Stimulated activated CD4-positive, alpha-beta T cell treated with anti-CD3 and anti-CD28 coated beads, TNF-alpha, amount 100 ng/mL, for 48 hours (primary cell): ENCODE results near the gene FAM124B.
"Not testable (repeated sequence)": the region's sequence is repeated elsewhere in the genome, so short reads cannot be mapped to it uniquely, and the experiment has no call there.

Source experiments
- DNase-seq, 3 donors: peaks; one replicate each; pipeline ENCODE4 v3.0.0-alpha.2; 2020; ENCODE audit warnings: low read depth in 3 of 3

FAM124B gene

DNA sequence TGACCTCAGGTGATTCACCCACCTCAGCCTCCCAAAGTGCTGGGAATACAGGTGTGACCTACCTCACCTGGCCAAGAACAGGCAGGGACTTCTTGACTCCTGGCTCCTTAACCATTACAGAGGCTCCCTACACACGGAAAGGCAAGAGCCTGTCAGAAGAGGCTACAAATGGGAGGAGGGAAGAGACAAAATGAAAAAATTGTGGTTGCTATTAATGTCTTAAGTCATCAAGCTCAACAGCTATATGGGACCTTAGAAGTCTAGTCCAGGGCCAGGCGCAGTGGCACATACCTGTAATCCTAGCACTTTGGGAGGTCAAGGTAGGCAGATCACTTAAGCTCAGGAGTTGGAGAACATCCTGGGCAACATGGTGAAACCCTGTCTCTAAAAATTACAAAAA, 11.5 kb upstream of the FAM124B start:
- no peak for DNase-seq

DNA sequence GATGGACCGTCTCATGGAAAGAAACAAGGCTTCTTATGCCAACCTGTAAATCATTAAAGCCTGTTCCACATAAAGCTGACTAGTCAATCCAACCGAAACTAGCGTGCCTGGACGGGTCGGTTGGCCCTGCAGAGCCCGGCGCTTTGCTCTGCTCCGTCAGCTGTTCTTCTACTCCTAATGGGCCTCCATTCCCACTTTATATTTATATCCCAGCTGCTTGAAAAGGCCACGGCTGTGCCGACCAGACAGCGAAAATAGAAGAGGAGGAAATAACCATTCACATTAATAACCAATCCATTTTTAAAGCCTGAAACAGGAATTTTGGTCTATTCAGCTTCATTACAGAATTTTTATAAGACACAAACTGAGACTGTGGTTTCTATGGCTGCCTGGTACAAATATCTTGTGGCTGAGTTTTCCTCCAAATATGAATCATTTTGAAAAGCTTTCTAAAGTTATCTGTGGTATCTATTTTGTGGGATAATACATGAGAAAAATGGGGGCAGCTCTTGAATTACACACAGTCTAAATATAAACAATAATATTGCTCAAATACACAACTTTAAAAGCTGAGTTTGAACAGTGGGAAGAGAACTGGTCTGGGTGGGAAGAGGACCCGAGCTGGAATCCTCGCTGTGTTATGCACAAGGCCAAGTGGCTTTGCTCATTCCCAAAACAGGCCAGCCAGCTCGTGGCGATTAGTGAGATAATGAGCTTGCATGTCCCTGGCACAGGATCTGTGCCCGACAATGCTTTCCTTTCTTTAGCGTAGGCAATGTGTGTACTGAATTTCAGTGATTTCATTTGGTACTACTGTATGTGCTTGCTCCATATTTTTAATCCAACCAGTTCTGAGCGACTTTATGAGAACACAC, 10.5 kb upstream of the FAM124B start:
- no peak for DNase-seq

DNA sequence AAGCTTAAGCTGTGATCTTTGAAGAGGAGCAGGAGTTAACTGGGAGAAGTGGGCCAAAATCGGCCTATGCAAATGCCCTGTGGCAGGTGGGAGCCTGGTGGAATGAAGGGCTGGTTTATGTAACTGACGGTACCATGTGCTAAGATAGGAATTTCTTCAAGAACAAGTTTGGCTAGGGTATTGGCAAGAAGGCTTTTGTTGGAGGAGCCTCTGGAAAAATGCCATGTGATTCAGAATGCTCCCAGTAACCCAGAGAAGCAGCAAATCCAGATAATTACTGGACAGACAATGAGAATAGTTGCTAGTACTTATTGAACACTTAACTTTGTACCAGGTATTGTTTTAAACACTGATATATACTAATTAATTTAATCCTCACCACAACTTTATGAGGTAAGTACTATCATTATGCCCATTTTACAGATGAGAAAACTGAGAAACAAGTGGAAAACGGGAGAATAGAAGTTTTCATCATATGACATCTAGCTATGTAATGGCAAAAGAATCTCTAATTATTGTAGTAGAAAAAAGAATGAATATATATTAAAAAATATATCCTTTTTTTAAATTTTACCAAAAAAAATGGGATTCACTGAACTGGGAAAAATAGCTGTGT, 9.1 kb upstream of the FAM124B start:
- DNase-seq, result no peak

DNA sequence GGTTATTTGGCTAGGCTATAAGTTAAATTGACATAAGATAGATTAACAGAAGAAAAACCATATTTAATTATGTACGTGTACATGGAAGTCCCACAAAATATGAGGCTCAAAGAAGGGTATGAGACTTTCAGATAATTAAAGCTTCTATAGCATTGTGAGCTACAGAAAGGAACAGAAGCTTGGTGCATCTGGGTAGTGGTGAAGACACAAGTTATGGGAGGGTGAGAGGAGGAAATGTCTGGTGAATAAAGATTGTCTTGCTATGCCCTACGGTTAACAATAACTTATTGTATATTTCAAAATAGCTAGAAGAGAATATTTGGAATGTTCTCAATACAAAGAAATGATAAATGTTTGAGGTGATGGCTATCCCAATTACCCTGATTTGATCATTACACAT, 6.8 kb upstream of the FAM124B start:
- no peak for DNase-seq

DNA sequence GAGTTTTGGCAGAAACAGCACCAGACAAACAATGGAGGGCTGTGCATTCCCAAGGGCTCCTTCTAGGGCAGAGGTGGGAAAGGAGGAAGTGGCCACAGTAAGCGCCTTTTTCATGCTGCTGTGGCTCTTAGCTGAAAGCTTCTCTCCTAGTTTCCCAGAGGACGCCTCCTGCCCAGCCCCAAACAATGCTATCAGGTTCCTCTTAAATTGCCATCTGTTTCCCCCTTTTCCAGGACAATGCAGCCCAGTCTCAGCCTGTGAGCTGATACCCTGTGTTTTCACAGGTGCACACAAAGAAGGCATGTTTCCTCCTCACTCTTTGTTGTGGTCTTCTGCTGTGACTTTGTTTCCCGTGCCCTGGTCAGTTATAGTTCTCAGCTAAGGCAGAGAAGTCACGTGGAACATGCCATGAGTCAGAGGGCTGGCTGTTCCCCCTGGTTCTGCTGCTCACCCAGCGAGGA, 5.4 kb upstream of the FAM124B start:
- DNase-seq, result no peak

DNA sequence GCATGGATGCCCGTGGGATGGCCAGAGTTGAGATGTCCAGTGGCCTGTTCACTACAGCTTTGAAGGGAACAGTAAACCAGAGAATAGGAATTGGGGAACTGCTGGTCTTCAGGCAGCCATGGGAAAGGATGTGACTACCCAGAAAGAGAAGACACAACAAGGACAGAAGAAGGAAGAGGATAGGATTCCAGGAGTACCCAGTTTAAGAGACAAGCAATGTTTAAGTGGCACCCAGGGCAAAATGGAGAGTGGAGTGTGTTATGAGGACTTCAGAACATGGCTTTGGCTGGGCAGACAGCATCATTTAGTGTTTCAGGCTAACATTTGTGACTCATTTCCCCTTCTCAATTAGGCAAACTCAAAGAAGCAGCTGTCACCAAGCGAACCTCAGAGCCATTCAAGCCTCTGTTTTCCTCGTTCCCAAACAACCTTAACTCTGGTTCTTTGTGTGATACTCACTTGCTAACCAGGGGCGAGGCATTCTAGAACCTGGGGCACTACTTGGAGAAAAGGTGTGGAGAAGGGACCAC, 4.0 kb upstream of the FAM124B start:
- DNase-seq, result no peak

DNA sequence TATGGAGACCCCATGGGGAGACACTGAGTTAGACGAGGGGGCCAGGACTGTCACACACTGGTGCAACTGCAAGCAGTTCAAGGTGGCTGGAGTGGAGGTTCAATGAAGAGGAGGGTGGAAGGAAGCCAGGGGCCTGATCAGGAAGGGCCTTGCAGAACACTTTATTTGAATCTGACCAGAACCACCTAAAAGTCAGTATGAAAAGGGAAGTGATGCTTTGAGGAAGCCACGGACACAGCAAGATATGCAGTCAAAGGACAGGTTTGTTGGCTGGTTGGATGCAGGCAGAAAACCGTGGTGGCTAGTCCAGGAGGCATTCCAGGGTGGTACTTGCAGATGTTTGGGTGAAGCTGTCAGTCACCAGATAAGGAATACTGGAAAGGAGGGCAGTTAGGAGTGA, 3.5 kb upstream of the FAM124B start:
- no peak for DNase-seq

DNA sequence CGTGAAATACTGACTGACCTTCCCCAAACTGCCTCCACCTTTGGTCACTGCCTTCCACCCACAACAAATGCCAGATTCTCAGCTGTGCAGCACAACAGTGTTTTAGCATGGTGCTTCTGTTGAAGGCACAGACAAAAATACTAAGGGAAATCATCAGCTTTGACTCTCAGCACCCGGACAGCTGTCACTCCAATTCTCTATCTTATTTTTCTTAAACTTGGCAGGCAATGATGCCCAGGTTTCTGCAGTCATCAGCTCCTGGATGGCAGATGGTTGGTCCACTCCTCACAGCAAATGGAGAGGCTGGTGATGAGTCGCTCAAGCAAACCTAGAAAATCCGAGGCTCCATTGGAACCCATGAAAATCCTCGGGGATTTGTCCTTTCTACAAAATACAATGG, 2.9 kb upstream of the FAM124B start:
- DNase-seq, result no peak

DNA sequence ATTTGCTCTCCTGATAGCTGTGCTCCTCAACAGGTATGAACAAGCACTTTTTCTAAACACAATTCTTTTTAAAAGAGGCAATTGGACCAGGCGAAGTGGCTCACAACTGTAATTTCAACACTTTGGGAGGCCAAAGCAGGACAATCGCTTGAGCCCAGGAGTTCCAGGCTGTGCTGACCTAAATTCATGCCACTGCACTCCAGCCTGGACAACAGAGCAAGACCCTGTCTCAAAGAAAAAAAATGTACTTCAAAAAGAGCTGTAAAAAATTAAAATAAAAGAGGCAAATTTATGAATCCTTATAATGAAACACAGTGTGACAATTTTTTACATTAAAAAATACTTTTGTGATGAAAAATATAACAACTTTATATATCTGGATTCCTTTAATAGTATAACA, 1.8 kb upstream of the FAM124B start:
- no peak for DNase-seq

DNA sequence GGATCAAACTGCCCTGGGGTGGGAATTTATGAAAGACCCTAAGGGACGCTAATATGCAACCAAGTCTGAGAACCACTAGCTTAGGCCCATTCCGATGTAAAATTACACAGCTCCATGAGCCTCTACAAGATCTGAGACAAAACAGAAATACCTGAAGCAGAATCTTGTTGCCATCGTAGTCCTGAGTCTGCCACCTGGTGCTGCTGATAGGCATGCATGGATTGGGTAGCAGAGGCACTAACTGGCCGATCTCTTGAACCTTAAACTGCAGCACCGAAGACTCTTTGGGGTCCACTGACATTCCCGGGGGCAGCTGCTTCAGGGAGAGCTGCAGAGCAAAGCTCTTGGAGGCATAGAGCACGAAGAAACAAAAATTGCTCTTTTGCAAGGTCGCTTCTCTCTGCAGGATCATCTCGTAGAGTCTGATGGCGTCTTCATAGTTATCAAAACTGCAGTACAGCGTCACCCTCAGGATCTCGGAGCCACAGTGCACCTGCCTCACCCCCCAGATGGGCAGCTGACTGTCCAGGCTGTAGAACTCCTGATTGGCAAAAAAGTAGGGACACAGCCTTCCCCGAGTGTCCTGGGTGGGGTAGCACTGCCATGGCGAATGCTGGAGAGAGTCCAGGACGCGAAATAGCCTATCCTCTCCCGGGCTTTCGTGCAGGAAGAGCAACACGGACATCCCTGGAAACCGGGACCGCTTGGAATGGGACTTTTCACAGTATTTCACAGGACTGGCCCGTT, 848 bp downstream of the FAM124B start:
- DNase-seq, result no peak

DNA sequence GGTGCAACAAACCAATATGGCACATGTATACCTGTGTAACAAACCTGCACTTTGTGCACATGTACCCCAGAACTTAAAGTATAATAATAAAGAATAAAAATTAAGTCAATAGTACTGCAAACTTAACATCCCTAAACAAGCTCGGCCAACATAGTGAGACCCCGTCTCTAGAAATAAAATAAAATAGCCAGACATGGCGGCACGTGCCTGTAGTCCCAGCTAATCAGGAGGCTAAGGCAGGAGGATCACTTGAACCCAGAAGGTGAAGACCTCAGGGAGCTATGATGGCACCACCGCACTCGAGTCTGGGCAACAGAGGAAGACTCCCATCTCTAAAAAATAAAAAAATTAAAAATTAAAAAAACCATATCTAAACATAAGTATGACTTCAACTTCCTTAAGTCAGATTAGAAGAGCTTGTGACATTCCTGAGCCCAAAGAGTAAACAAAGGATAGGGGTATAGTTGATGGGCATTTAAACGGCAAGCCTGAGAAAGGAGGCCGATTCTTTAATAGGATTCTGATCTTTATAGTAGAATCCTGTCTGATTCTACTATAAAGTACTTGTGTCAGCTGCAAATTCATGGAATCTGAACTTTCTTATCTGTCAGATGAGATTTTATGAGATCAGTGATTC, 1.6 kb downstream of the FAM124B start:
- DNase-seq, result no peak

DNA sequence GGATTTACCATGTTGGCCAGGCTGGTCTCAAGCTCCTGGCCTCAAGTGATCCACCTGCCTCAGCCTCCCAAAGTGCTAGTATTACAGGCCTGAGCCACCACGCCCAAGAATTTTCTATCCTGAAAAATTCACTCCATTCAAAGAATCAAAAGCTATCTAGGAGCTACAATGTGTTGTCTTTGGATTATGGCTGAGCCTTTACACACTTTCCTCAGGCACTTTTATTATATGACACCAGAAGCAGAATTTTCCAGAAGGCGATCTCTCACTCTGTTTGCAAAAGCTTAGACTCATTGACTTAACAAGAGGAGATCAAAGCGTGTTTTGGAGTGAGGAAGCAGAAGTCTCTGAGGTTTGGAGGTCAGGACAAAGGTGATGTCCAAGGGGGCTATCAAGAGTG, 3.6 kb downstream of the FAM124B start:
- DNase-seq, result no peak

DNA sequence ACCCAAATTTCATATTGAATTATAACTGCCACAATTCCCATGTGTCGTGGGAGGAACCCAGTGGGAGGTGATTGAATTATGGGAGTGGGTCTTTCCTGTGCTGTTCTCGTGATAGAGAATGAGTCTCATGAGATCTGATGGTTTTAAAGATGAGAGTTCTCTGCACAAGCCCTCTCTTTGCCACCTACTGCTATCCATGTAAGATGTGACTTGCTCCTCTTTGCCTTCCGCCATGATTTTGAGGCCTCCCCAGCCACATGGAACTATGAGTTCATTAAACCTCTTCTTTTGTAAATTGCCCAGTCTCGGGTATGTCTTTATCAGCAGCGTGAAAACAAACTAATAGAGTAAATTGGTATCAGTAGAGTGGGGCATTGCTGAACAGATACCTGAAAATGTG, 4.8 kb downstream of the FAM124B start:
- DNase-seq, result not testable (repeated sequence)

DNA sequence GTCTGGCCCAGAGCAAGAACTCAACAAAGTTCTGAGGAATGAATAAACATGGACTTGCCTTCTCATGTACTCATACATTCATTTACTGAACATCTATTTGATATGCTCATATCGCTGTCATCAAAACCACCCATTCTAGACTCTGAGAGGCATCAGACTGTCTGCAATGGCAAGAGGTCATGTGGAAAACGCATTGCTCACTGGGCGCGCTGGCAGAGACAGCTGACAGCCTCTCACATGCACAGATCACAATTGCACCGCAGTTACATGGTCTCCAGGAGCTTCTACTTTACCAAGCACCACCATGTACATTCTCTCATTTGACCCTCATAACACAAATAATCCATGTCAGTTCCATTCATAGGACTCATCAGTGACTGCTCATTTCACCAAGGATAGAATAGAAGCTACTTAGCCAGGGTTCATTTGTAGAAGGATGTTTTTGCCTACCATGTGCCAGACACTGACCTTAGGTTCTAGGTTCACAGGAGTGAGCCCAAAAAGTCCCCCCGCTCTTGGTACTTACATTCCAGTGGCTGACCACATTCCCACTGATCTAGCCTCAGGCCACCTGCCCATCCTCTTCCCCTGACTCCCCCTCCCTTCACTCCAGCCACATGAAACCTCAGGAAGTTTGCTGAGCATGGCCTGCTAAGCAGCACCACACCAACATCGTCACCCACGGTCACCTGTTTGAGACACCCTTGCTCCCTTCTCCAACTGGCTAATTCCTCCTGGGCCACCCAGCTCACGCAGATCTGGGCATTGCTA, 6.1 kb downstream of the FAM124B start:
- no peak for DNase-seq

DNA sequence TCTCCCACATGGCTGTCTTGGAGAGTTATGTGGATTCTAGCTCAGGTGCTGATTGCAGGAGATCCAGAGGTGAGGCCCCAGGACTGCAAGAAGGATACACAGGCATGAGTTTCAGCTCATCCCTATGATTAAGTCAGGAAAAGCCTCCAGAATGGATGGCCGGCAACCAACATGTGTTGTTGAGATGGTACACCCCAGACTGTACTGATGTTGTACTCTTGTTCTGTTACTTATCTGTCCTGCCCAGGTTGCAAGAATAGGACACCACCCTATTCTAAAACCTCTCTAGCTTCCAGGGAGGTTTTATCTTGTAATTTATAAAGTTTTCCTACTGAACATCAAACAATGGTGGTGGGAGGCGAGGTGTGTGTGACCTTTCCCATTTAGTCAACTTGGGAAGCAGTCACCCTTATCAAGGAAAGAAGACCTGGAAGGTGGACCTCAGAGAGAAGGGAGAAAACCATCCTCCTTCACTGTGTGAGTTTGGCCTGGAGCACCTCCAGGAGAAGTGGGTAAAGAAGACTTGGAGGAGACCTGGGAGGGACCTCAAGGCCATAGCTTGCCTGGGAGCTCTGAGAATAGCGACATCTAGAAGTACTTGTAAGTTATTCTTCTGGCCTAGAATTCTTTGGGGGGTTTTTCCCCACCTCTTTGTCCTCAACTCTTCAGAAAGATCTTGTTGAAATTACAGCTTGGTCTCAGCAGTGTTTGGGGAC, 8.6 kb downstream of the FAM124B start:
- no peak for DNase-seq

DNA sequence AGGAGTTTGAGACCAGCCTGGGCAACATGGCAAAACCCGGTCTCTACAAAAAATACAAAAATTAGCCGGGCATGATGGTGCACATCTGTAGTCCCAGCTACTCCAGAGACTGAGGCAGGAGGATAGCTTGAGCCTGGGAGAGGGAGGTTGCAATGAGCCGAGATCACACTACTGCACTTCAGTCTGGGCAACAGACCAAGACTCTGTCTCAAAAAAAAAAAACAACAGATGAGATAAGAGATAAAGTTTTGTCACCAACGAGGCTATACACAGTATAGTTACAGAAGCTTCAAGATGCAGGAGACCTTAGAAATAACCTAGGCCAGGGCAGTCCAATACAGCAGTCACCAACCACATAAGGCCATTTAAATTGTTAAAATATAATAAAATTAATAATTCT, 9.4 kb downstream of the FAM124B start:
- no peak for DNase-seq

DNA sequence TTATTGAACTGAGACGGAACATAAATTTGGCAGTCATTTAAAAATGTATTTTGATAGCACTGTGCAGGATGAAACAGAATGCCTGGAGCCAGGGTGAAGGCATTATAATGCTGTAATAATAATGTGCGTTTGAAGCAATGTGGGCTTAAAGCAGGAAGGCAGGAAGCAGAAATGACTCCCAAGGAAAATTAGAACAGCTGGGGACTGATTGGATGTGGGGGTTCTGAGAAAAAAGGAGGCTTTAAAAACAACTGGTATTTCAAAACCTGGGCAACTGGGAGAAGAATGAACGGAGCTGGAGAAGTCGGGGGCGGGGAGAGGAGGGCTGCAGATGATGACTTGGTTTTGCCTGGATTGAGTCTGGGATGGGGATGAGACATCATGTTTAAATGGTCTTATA, 12.6 kb downstream of the FAM124B start:
- DNase-seq, result no peak

DNA sequence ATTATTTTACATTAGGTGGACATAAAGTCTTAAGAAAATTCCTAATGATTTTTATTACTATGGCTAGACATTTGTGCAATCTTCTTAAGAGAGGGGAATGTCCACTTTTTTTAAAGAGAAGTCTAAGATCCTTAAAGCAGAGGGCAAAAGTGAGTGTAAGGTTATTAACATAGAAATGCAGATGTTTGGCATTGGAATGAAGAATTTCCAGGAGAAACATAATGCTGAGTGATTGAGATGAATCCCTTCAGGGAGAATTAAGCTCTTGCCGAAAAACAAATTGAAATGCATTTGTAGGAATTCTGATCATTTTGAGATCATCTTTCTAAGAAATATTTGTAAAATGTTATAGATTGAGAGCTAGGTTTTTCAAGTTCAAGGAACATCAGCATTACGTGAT, 15.0 kb downstream of the FAM124B start:
- DNase-seq, result no peak

DNA sequence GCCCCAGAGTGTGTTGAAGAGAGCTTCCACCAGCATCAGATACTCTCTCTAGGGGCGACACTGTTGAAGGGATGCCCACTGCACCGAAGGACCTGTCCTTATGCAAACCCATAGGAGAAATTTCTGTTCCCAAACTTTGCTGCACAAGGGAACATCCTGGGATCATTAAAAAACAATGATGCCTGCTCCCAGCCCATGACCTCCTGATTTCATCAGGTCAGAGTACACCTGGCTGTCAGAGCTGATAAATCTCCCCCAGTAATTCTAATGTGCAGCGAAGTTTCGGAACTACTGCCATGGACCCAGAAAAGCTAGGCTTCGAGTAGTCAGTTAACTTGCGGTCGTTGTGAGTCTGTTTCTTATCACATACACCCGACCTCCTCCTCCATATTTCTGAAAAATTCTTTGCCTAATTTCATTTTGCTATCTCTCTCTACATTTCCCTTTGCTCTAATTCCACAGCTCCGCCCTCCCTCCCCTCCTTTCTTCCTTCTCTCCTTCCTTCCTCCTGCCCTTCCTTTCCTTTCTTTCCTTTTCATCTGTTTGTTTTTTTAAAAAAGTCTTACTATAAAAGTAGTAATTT, 18.8 kb downstream of the FAM124B start:
- no peak for DNase-seq

DNA sequence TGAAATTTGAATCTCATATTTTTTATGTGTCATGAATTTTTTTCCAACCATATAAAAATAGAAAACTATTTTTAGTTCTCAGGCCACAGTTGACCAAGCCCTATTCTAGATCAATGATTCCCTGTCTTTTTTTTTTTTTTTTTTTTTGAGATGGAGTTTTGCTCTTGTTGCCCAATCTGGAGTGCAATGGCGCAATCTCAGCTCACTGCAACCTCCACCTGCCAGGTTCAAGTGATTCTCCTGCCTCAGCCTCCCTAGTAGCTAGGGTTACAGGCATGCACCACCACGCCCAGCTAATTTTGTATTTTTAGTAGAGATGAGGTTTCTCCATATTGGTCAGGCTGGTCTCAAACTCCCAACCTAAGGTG, 19.6 kb downstream of the FAM124B start:
- not testable (repeated sequence) for DNase-seq
